GM21529 (cell line): ENCODE data around the gene TNFAIP2.

Source experiments
- ATAC-seq: cut with Tn5 transposase; IDR thresholded peaks from one replicate; pipeline ENCODE4 v1.9.1; 2021; ENCODE audit not compliant: unreplicated experiment

Gene TNFAIP2

GRCh38 chr14:103121121-103121845 is 2.0 kb upstream of the TNFAIP2 start:
- ATAC-seq = no peak

GRCh38 chr14:103121846-103122584 is 1.2 kb upstream of the TNFAIP2 start:
- ATAC-seq = no peak

DNA sequence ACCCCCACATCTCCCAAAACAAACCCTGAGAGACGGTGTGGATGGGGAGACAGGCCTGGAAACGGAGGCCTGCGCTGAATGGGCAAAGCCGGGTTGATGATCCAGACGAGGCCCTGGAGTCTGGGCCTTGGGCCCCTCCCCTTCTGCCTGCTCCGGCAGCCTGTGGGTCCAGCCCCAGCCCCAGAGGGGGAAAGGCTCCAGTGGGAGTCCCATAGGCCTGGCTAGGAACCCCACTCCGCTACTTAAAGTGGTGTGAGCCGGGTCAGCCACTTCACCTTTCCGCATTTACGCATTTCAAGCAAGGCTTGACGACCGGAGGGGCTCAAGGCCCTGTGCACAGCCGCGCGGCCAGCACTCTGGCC is 695 bp upstream of the TNFAIP2 start:
- ATAC-seq = no peak

DNA sequence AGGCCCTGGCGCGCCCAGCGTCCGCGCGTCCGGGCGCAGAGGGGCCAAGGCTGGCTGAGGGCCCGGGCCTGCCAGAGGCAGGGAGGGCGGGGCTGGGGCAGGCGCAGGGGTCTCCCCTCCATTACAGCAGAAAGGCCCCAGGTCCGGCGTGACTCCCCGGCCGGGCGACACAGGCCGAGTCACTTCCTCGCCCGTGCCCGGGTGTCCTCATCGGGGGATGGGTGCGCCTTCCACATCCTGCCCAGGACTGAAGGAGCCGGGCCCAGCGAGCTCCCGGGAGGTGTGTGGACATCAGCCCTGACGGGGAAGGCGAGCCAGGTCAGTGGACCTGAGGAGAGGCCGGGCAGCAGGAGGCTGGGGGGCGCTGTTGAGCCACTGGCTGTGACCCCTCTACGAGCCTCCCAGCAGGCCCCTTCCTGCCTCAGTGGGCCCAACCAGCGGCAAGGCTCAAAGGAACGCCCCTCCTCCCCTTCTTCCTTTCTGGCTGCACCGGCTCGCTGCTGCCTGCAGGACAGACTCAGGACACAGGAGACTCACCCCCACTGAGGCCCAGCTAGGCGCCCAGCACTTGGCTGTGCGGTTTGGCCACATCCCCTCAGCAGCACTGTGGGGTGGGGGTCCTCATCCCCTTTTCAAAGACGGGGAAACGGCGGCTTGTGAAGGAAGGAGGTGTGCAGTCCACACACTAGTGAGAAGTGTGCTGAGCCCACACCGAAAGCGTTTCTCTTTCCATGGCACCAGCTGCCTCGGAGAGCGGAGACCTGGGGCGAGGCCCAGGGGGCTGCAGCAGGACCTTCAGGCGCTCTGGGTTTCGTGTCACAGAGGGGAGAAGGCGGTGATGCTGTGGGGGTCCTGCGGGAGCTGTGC is 606 bp downstream of the TNFAIP2 start:
- no peak for ATAC-seq

DNA sequence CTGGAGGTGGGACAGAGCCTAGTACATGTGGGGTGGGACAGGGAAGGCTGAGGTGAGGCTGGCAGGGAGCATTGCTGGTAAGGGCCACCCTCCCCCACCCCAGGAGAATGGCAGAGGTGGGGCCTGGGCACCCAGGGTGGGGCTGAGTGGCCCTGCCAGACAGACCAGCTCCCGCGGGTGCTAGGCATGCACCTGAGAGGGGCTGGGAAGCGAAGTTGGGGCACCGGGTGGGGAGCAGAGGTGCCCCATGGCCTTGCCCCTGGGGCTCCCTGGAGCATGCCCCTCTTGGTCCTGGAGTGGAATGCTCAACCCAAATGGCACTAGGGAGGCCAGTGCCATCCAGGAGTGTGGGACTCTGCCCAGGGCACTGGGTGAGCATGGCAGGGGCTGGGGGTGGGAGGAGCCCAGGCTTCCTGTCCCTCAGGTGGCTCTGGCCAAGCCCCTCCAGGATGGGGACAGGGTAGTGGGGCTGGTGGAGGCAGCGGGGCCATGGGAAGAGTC is 1.3 kb downstream of the TNFAIP2 start:
- no peak for ATAC-seq

DNA sequence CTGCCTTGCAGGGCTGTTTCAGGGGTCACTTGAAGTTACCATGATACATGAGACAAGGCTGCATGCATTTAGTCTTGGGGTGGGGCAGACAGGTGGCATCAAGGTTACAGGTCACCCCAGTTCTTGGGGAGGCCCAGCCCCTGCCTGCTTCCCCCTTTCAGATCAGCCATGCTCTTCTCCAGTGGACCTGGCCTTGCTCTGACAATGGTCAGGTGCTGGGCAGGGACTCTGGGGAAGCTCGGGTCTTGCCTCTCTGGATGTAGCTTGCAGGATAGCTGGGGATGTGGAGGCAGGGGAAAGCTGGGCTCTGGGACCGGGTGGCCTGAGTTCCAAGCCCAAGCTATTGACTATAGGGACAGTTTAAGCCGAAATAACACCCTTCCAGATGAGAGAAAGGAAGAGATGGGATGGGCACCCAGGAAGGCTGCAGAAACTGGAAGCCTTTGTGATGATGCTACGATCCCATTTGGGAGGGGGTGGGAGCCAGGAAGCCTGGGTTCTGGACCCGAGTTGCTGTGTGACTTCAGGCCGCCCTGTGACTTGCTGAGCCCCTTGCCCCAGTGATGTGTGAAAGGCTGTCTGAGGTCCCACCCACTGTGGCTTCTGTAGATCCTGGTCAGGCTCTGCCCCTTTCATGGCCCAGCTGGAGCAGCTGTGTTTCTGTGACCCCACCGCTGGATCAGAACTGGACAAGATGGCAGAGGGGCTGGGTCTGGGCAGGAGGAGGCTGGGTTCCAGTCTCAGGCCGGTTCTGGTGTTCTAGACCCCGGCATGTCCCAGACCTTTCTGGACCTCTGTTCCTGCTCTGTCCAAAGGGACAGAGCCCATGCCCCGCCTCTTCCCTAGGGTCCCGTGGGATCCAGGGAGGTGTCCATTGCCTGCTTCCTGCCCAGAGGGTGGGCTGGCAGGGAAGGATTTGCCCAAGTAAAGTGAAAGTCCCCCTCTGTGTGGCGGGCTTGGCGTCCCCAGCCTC is 2.1 kb downstream of the TNFAIP2 start:
- no peak for ATAC-seq

- ATAC-seq = no peak
These were observed 3.0 kb downstream of the TNFAIP2 start for GRCh38 chr14:103126088-103126872.

GRCh38 chr14:103126873-103127304 is 3.6 kb downstream of the TNFAIP2 start:
- no peak for ATAC-seq

- ATAC-seq = no peak
These were observed 4.1 kb downstream of the TNFAIP2 start for GRCh38 chr14:103127356-103127755.

DNA sequence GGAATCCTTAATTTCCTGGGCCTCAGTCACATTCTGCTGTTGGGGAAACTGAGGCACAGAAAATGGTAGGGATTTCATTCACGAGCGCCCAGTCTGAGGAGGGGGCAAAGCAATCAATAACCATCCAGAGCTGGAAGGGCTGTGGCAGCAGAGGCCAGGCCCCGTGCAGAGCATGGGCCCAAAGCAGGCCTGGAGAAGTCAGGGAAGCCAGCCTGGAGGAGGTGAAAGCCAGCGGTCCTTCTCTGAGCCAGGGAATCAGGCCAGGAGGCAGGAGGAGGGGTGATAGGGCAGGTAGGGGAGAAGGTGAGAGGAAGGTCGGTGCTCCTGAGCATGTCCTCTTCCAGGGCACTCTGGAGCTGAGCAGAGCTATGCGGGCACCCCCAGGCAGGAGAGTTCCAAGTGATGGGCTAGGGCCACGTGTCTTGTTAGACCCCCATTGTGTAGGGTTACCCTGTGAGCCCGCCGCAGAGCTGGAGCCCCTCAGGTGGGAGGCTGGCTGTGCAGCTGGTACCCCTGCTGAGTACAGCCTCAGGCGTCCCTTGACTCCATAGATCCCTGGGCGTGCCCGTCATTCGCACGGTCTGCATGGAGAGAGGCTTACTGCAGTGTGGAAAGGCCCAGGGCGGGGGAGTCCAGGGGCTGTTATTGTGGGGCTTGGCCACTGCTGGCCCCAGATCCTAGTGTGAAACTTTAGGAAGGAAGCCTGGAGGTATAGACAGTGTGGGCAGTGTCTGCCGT is 4.8 kb downstream of the TNFAIP2 start:
- no peak for ATAC-seq

DNA sequence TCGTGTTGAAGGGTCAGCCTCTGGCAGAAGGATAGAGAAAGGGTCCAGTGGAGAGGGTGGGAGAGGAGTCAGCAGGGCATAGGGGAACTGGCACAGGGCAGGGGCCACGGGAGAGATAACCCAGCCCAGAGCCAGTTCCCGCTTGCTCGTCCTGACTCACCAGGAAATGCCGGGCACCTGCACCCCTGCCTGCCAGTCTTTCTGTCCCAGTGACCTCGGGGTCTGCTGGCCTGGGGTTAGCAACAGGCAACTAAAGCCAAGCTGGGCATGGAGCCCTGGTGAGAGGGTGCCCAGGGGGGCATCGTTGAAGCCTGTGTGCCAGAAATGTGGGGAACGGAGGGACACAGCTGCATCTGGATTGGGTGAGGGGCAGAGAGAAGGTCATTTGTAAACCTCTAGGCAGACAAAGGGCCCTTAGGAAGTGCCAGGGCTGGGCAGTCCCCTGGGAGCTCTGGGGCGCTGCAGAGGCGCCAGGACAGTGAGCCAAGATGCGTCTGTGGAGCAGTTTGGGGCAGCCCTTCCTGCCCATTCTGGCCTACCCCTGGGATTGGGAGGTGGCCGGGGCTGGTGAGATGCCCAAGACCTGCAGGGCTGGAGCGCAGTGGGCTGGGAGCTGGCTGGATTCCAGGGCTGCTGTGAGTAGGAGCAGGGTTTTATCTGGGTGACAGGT is 5.5 kb downstream of the TNFAIP2 start:
- no peak for ATAC-seq

DNA sequence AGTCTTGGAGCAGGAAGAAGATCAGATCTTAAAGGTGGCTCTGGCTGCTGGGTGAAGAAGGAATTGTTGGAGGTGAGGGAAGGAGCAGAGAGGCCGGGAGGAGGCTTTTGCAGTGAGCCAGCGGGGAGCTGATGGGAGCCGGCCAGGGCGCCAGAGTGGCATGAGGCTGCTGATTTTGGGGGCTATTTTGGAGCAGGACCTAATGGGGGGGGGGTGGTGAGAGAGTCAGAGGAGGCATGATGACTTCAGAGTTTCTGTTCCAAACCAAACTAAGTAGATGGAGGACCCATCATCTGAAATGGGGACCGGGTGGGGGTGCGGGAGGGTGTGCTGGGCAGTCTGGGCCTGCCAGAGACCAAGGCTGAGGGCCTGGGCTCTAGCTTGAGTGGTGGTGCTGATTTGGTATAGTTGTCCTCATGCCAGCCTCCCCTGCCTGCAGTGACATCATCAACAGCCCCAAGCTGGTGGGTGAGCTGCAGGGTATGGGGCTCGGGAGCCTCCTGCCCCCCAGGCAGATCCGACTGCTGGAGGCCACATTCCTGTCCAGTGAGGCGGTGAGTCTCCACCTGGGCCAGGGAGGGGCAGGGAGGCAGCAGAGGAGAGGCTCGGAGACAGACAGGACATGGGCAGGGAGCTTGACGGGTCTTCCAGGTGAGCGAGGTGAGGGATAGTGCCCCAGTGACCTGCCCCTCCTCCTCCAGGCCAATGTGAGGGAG is 6.2 kb downstream of the TNFAIP2 start:
- ATAC-seq = no peak

GRCh38 chr14:103130017-103130764 is 6.9 kb downstream of the TNFAIP2 start:
- ATAC-seq = no peak

DNA sequence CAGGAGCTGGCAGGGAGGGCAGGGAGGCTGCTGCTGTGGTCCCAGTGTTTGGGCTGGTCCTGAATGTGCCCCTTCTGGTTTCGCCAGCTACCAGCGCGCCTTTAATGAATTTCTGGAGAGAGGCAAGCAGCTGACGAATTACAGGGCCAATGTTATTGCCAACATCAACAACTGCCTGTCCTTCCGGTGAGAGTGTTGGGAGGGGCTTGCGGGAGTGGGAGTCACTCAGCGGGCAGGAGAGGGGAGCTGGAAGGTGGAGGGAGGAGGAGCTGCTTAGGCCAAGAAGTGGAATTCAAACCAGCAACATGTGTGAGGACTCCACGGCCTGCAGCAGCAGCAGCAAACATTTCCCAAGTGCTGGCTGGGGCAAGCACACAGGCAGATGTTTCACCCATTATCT is 7.7 kb downstream of the TNFAIP2 start:
- no peak for ATAC-seq

GRCh38 chr14:103131580-103131979 is 8.3 kb downstream of the TNFAIP2 start:
- no peak for ATAC-seq

GRCh38 chr14:103132381-103133209 is 9.3 kb downstream of the TNFAIP2 start:
- ATAC-seq = no peak
